Measurements from ENCODE around the gene MRPL4.
"Not testable (repeated sequence)": the region's sequence is repeated elsewhere in the genome, so short reads cannot be mapped to it uniquely, and the experiment has no call there.

MRPL4 gene

DNA sequence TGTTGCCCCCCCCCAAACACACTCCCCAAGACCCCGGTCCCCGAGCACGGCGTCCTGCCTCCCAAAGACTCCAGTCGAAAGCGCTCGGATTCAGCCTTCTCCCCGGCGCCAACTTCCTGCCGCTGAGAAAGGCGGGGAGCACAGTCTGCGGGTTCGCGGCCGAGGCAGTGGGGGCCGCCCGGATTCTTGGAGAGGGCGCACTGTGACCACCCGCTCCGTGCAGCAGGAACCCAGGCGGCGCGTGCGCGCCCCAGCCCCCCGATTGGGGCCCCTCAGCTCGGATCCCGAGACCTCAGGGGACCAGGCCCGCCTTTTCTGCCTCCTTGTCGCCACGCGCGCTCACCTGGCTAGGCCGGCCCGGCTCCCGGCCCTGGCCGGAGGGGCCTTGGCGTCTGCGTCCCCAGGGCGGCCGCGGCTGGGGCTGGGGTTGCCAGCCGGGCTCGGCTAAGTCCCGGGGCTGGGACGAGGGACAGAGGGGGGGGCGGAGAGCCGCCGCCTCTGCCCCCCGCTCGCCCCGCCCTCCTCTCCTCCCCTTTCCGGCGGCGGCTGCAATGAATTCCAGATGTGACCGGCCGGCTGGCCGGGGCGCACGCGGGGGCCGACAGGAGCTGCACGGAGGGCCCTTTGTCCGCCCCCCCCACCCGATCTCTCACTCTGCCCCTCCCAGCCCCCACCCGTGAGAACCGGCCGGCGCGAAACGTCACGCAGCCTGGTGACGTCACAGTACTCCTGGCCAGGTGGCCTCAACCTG, 21.0 kb upstream of the MRPL4 start, which contains the start of gene S1PR2:
Gene S1PR2 (minus strand): TSS at position 471 of the 751 bp plus-strand sequence. CDS start 6,426 bp downstream, outside the sequence.
- peak; percentile 74 for DNase-seq

DNA sequence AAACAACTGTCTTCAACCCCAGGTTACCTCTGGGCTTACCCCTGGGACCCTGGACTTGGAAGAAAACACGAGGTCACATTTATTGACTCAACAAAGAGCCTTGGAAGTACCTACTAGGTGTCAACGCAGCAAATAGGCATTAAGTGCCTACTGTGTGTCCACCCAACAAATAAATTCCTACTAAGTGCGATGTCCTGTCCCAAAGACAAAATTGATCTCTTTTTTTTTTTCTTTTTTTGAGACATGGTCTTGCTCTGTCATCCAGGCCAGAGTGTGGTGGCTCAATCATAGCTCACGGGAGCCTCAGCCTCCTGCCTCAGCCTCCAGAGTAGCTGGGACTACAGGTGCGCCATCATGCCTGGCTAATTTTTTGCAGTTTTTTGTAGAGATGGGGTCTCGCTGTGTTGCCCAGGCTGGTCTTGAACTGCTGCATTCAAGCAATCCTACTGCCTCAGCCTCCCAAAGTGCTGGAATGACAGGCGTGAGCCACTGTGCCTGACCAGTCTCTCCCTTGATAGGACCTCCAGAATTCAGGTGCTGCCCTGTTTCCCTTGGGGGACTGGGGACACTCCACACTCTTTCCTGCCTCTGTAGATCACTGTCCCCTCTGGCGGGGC, 20.3 kb upstream of the MRPL4 start:
- no peak for DNase-seq

GRCh38 chr19:10233946-10234345, 18.1 kb upstream of the MRPL4 start:
- no peak for DNase-seq

DNA sequence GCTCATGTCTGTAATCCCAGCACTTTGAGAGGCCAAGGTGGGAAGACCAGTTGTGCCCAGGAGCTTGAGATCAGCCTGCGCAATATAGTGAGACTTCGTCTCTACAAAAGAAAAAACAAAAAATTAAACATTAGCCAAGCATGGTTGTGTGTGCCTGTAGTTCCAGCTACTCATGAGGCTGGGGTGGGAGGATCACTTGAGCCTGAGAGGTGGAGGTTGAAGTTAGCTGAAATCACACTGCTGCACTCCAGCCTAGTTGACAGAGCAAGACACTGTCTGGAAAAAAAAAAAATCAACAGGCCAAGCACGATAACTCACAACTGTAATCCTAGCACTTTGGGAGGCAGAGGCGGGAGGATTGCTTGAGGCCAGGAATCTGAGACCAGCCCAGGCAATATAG, 17.0 kb upstream of the MRPL4 start:
- DNase-seq: no peak

GRCh38 chr19:10235409-10235808, 16.6 kb upstream of the MRPL4 start:
- DNase-seq: not testable (repeated sequence)

GRCh38 chr19:10237702-10238101, 14.3 kb upstream of the MRPL4 start:
- DNase-seq: peak; percentile 41

DNA sequence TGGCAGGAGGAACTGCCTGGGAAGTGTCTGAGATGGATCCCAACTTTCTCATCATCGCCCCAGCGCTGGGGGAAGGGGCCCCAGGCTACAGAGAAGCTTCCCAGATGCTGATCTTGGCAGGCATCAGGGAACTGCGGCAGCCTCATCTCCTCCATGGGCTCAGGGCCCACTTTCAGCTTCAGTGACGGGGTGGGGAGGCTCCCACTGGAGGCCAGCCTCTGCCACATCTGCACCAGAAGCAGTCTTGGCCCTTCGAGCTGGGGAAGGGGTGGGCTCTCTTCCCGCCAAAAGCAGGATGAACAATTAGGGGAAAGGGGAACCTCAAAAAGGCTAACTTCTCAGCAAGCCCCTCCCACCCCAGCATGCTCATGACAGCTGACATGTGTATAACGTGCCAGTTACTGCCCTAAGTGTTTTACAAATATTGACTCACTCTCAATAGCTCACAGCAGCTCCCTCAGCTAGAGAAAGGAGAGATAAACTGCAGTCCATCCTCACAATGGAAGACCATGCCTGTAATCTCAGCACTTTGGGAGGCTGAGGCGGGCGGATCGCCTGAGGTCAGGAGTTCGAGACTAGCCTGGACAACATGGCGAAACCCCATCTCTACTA, 13.7 kb upstream of the MRPL4 start:
- peak; percentile 94 for DNase-seq

DNA sequence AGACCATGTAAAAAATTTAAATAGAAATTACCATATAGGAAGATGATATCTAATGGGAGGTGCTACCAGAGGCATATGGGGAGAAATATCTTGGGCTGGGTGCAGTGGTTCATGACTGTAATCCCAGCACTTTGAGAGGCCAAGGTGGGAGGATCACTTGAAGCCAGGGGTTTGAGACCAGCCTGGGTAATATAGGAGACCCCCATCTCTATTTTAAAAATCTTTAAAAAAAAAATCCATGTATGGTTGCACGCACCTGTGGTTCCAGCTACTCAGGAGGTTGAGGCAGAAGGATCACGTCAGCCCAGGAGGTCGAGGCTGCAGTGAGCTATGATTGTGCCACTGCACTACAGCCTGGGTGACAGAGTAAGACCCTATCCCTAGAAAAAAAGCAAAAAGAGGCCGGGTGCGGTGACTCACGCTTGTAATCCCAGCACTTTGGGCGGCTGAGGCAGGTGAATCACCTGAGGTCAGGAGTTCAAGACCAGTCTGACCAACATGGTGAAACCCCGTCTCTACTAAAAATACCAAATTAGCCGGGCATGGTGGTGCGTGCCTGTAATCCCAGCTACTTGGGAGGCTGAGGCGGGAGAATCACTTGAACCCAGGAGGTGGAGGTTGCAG, 10.1 kb upstream of the MRPL4 start:
- DNase-seq: not testable (repeated sequence)

GRCh38 chr19:10243606-10244005, 8.4 kb upstream of the MRPL4 start:
- no peak for DNase-seq

DNA sequence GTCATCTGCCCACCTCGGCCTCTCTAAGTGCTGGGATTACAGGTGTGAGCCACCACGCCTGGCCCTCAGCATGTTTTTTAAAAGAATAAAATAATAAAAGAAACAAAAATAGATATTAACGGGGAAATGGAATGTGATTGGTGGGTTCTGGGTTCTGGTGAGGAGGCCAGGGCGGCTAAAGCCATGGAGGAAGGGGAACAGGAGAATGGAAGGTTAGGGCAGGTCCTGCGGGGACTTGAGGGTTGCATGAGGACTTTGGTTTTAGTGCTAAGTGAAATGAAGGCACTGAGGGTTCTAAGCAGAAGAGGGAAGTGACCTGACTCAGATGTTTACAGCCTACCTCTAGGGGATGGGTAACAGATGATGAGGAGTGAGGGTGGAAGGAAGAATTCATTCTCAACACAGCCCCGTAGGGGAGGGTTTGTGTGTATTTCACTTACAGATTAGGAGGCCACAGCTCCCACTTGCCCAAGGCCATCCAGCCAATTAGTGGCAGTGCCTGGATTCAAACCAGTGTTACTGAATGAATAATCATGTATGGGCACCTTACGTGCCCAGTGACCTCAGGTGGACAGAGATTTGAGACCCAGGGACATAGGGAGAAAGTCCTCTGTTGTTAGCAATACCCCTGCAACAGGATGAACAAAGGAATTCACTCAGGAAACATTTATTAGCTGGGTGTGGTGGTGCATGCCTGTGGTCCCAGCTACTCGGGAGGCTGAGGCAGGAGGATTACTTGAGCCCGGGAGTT, 6.7 kb upstream of the MRPL4 start:
- no peak for DNase-seq

GRCh38 chr19:10246511-10246910, 5.5 kb upstream of the MRPL4 start:
- no peak for DNase-seq

- DNase-seq: no peak
Measured at GRCh38 chr19:10252707-10253106, 693 bp downstream of the MRPL4 start.

DNA sequence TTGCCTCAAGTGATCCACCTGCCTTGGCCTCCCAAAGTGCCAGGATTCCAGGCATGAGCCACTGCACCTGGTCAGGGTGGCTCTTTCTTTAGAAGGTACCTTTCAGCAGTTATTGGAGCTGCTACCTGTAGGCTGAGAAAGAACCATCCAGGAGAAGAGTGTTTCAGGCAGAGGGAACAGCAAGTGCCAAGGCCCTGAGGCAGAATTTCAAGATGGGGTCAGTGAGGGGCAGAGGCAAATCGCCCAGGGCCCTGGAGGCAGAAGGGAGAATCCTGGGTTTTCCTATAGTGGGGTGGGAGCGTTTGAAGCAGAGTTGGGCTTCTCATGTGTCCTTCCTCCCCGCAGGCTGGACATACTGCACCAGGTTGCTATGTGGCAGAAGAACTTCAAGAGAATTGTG, 2.2 kb downstream of the MRPL4 start:
- DNase-seq: no peak

- no peak for DNase-seq
Measured at GRCh38 chr19:10255358-10255757, 3.3 kb downstream of the MRPL4 start.

DNA sequence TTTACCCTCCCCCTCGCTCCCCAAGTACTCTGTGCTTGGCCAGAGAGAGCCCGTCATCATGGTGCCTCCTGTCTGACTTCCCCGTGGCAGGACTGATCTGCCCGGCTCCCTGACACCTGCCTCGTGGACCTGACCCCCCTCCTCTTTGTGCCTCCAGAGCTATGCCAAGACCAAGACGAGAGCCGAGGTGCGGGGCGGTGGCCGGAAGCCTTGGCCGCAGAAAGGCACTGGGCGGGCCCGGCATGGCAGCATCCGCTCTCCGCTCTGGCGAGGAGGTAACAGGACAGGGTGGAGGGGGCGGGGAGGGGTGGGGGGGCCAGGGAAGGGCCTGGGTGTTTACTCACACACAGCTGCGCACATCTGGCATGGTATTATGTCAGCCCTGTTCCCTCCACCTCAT, 4.5 kb downstream of the MRPL4 start:
- no peak for DNase-seq

- no peak for DNase-seq
Measured at GRCh38 chr19:10256970-10257615, 5.1 kb downstream of the MRPL4 start.

- DNase-seq: no peak
Measured at GRCh38 chr19:10258080-10258710, 6.2 kb downstream of the MRPL4 start.

- peak; percentile 84 for DNase-seq
Measured at GRCh38 chr19:10259162-10259905, 7.3 kb downstream of the MRPL4 start.

- DNase-seq: peak; percentile 86
Measured at GRCh38 chr19:10260141-10260584, 8.1 kb downstream of the MRPL4 start.

DNA sequence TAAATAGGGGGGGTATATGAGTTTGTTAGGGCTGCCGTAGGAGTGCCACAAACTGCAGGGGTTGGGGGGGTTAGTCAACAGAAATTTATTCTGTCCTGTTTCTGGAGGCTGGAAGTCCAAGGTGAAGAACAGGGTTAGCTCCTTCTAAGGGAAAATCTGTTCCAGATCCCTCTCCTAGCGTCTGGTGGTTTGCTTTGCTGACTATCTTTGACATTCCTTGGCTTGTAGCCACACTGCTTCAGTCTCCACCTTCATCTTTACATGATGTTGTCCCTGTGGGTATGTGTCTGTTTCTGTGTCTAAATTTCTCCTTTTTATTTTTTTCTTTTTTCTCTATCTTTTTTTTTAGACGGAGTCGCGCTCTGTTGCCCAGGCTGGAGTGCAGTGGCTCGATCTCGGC, 10.8 kb downstream of the MRPL4 start:
- DNase-seq: no peak

DNA sequence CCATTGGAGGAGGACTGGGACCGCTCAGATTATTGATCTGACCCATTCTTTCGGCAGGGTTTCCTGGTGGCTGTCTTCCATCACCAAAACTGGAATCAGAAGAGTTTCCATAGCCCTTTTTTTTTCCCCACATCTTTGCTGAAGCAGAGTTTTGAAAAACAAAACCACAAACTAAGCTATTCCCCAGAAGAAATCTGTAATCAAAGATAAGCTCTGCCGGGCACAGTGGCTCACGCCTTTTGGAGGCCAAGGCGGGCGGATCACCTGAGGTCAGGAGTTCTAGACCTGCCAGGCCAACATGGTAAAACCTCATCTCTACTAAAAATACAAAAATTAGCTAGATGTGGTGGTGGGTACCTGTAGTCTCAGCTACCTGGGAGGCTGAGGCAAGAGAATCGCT, 14.7 kb downstream of the MRPL4 start:
- DNase-seq: no peak
